ENCODE results near the gene KIF7.
"Not testable (repeated sequence)": the region's sequence is repeated elsewhere in the genome, so short reads cannot be mapped to it uniquely, and the experiment has no call there.

Gene KIF7

DNA sequence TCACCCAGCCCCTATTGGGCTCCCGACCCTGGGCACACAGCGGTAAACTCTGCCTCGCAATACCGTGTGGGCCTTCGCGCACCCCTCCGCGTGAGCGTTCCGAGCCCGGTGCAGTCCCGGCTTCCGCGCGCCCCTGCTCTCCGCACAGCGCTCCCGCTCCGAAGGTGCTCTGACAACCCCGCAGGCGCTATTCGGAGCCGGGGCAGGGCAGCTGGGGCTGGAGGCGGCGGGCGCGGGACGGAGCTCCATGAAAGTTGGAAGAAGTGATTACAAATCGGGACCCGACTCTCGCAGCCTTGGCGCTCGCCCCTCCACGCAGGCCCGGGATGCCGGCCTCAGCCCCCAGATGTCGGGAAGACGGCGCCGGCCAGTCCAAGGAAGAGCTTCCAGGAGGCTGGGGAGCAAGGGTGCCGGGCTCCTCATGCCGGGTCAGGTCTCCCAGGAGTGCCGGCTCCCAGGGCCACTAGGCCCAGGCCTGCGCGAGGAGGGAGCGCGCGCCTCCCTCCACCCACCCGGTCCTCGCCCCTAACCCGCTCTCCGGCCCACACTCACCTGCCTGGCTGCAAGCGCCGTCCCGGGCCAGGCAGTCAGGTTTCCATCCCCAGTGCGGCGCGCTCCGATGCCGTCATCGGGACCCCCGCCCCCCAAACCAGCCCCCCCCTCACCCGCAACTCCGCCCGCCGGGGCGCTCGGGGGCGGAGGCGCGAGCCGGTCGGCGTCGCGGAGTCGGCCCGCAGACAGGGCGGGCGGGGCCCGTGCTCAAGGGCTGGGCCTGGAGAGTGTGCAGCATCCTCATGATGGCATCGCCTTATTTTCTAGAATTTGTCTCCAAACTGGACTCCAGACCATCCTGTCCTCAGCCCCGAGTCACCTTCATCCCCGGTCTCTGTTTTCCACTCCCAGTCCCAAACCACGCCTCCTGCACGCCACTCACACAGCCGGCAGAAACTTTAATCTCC is at the start of gene KIF7:
KIF7 (minus strand) TSS at position 621 of the 959 bp plus-strand sequence. CDS start 2,537 bp downstream, outside the sequence.
- Histone ChIP-seq H3K27me3 (ENCODE audit: control insufficient read depth, insufficient read depth, low read length) (no peaks in the 10 kb centered on the region), H3K36me3 (ENCODE audit: control insufficient read depth, insufficient read depth, low read length) (peaks cover 7% of the 10 kb centered on the region; the same call in 1 of the 2 replicates), H3K9ac (ENCODE audit: low read depth, low read length) (peak within 1 kb of the TSS; percentile 57; the same call in 1 of the 2 replicates), H3K4me1 (ENCODE audit: control insufficient read depth, insufficient read depth, low read length) (peaks cover 4% of the 10 kb centered on the region; the same call in 1 of the 2 replicates), H3K27ac (ENCODE audit: low read depth, low read length) (no peak within 1 kb of the TSS), H3K4me3 (ENCODE audit: low read depth, low read length) (peak within 1 kb of the TSS; percentile 94), H3K9me3 (ENCODE audit: control insufficient read depth, insufficient read depth, low read length) (no peaks in the 10 kb centered on the region)

DNA sequence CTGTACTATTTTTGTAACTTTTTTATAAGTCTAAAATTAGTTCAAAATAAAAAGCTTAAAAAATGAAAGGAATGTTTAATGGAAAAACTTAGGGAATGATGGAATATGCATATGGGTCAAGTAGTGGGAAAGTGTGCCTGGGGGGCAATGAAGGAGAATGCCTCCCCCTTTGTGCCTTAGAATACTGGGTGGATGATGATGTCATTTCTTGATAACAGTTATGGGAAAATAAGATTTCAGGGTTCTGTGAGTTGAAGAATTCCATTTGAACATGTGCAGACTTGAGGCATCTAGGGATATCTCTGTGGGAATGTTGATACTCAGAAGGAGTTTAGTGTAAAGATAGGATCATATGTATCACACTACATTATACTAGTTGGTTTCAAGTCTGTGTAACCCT is 49.1 kb upstream of the KIF7 start:
- Histone ChIP-seq H3K36me3 (ENCODE audit: control insufficient read depth, insufficient read depth, low read length) (no peaks in the 10 kb centered on the region), H3K27me3 (ENCODE audit: control insufficient read depth, insufficient read depth, low read length) (no peaks in the 10 kb centered on the region; the same call in 1 of the 2 replicates), H3K9ac (ENCODE audit: low read depth, low read length) (no peak overlapping the region), H3K4me1 (ENCODE audit: control insufficient read depth, insufficient read depth, low read length) (no peaks in the 10 kb centered on the region), H3K27ac (ENCODE audit: low read depth, low read length) (no peak overlapping the region), H3K9me3 (ENCODE audit: control insufficient read depth, insufficient read depth, low read length) (no peaks in the 10 kb centered on the region), H3K4me3 (ENCODE audit: low read depth, low read length) (no peak overlapping the region)

- no peak overlapping the region for H3K9ac ChIP-seq (ENCODE audit: low read depth, low read length)
- H3K36me3 ChIP-seq (ENCODE audit: control insufficient read depth, insufficient read depth, low read length) = no peaks in the 10 kb centered on the region
- no peak overlapping the region for H3K4me3 ChIP-seq (ENCODE audit: low read depth, low read length)
- H3K27me3 ChIP-seq (ENCODE audit: control insufficient read depth, insufficient read depth, low read length) = peaks cover 3% of the 10 kb centered on the region; the same call in 1 of the 2 replicates
- no peaks in the 10 kb centered on the region for H3K4me1 ChIP-seq (ENCODE audit: control insufficient read depth, insufficient read depth, low read length)
- no peaks in the 10 kb centered on the region for H3K9me3 ChIP-seq (ENCODE audit: control insufficient read depth, insufficient read depth, low read length)
- H3K27ac ChIP-seq (ENCODE audit: low read depth, low read length) = no peak overlapping the region
Observed at GRCh38 chr15:89695198-89695597, 39.9 kb upstream of the KIF7 start.

GRCh38 chr15:89693696-89694095 is 38.4 kb upstream of the KIF7 start:
- H3K4me1 ChIP-seq (ENCODE audit: control insufficient read depth, insufficient read depth, low read length) = no peaks in the 10 kb centered on the region
- H3K4me3 ChIP-seq (ENCODE audit: low read depth, low read length) = no peak overlapping the region
- no peaks in the 10 kb centered on the region for H3K9me3 ChIP-seq (ENCODE audit: control insufficient read depth, insufficient read depth, low read length)
- no peak overlapping the region for H3K9ac ChIP-seq (ENCODE audit: low read depth, low read length)
- H3K36me3 ChIP-seq (ENCODE audit: control insufficient read depth, insufficient read depth, low read length) = no peaks in the 10 kb centered on the region
- peaks cover 3% of the 10 kb centered on the region; the same call in 1 of the 2 replicates for H3K27me3 ChIP-seq (ENCODE audit: control insufficient read depth, insufficient read depth, low read length)
- H3K27ac ChIP-seq (ENCODE audit: low read depth, low read length) = no peak overlapping the region

- H3K27me3 ChIP-seq (ENCODE audit: control insufficient read depth, insufficient read depth, low read length) = peaks cover 3% of the 10 kb centered on the region; the same call in 1 of the 2 replicates
- no peaks in the 10 kb centered on the region for H3K4me1 ChIP-seq (ENCODE audit: control insufficient read depth, insufficient read depth, low read length)
- H3K9me3 ChIP-seq (ENCODE audit: control insufficient read depth, insufficient read depth, low read length) = no peaks in the 10 kb centered on the region
- H3K4me3 ChIP-seq (ENCODE audit: low read depth, low read length) = no peak overlapping the region
- H3K27ac ChIP-seq (ENCODE audit: low read depth, low read length) = no peak overlapping the region
- no peaks in the 10 kb centered on the region for H3K36me3 ChIP-seq (ENCODE audit: control insufficient read depth, insufficient read depth, low read length)
- H3K9ac ChIP-seq (ENCODE audit: low read depth, low read length) = no peak overlapping the region
Observed at GRCh38 chr15:89693091-89693490, 37.8 kb upstream of the KIF7 start.

DNA sequence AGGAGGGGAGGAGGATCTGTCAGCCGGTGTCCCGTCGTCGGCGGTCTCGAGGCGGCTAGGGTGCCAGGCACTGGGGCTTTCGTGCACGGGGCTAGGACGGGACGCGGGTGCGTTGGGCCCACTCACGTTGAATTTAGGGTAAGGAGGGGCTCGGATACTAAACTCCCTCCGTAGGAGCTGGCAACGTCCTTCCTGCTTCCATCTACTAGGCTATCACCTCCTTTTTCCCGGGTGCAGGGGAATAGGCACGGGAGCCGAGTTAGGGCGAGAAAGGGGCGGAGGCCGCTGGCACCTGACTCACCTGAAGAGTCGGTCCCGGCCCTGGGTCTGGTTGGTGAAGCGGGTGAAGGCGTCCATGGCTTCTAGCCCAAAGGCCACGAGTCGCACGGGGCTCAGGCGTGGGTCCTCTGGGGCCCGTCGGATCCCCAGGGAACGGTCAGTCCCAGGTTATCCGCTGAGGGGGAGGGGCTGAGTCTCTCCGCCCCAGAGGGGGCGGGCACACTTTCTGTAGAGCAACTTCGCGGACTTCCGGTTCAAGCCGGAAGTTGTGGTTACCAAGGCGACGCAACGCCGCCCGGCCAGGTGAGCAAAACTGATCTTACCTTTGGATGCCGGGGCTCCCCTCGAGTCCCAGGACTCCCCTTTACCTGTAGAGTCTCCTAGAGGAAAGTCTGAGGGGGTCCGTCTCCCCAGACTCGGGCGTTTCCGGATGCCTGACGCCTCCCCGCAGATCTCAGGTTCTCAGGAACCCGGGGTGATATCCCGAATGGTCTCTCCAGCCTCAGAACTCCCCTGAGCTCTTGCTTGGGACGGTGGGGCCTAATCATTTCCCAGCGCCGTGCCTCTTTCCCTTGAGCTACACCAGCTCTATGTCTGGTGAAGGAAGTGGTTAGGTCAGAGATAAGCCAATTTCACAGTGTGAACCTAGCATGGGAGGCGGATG is 35.3 kb upstream of the KIF7 start, which contains the start of the genes PEX11A and WDR93:
PEX11A (minus strand) TSS at position 479 of the 943 bp plus-strand sequence; CDS start at position 357, 122 bp downstream.
WDR93 (plus strand) TSS at position 536 of the 943 bp plus-strand sequence. CDS start 10,936 bp downstream, outside the sequence.
- Histone ChIP-seq H3K4me1 (ENCODE audit: control insufficient read depth, insufficient read depth, low read length) (no peaks in the 10 kb centered on the region), H3K27me3 (ENCODE audit: control insufficient read depth, insufficient read depth, low read length) (peaks cover 3% of the 10 kb centered on the region; the same call in 1 of the 2 replicates), H3K27ac (ENCODE audit: low read depth, low read length) (no peak within 1 kb of the TSS), H3K36me3 (ENCODE audit: control insufficient read depth, insufficient read depth, low read length) (no peaks in the 10 kb centered on the region), H3K9me3 (ENCODE audit: control insufficient read depth, insufficient read depth, low read length) (no peaks in the 10 kb centered on the region), H3K9ac (ENCODE audit: low read depth, low read length) (0 out of 2 replicates have a peak within 1 kb of the TSS, but pooled peaks have one; percentile 19), H3K4me3 (ENCODE audit: low read depth, low read length) (peak within 1 kb of the TSS; percentile 90)

DNA sequence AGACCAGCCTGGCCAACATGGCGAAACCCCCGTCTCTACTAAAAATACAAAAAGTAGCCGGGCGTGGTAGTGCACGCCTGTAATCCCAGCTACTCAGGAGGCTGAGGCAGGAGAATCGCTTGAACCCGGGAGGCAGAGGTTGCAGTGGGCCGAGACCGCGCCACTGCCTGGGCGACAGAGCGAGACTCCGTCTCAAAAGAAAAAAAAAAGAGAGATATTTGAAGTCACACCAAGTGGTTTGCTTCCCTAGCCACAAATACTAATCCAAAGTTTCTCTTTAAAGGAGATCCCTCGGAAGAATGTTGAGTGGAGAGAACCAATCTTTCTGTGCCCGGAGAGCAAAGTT is 34.6 kb upstream of the KIF7 start:
- H3K4me1 ChIP-seq (ENCODE audit: control insufficient read depth, insufficient read depth, low read length); H3K9me3 ChIP-seq (ENCODE audit: control insufficient read depth, insufficient read depth, low read length); H3K36me3 ChIP-seq (ENCODE audit: control insufficient read depth, insufficient read depth, low read length); H3K27ac ChIP-seq (ENCODE audit: low read depth, low read length); H3K27me3 ChIP-seq (ENCODE audit: control insufficient read depth, insufficient read depth, low read length); H3K9ac ChIP-seq (ENCODE audit: low read depth, low read length): not testable (repeated sequence)
- H3K4me3 ChIP-seq (ENCODE audit: low read depth, low read length) = peak overlapping the region; percentile 90

DNA sequence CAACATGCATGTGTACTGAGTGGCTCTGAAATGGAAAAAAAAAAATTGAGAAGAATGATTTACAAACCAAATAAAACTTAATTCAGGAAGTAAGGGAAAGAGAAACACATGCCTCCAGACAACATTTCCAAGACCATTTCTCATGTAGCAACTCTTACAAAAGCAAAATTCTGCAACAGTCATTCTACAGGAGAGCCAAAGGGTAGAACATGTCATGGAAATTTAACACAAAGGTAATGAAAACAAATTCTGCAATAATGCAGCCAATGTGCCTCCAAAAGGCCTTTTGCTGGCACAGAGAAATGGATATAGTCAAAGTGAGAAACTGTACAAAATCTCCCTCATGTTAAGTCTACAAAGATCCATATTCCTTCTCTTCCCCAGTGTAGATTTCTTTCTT is 31.3 kb upstream of the KIF7 start:
- Histone ChIP-seq H3K4me3 (ENCODE audit: low read depth, low read length) (no peak overlapping the region), H3K9ac (ENCODE audit: low read depth, low read length) (no peak overlapping the region), H3K36me3 (ENCODE audit: control insufficient read depth, insufficient read depth, low read length) (no peaks in the 10 kb centered on the region), H3K27ac (ENCODE audit: low read depth, low read length) (no peak overlapping the region), H3K9me3 (ENCODE audit: control insufficient read depth, insufficient read depth, low read length) (no peaks in the 10 kb centered on the region), H3K27me3 (ENCODE audit: control insufficient read depth, insufficient read depth, low read length) (no peaks in the 10 kb centered on the region), H3K4me1 (ENCODE audit: control insufficient read depth, insufficient read depth, low read length) (no peaks in the 10 kb centered on the region)

GRCh38 chr15:89685995-89686394 is 30.7 kb upstream of the KIF7 start:
- Histone ChIP-seq H3K9ac (ENCODE audit: low read depth, low read length) (no peak overlapping the region), H3K4me1 (ENCODE audit: control insufficient read depth, insufficient read depth, low read length) (no peaks in the 10 kb centered on the region), H3K27ac (ENCODE audit: low read depth, low read length) (no peak overlapping the region), H3K9me3 (ENCODE audit: control insufficient read depth, insufficient read depth, low read length) (no peaks in the 10 kb centered on the region), H3K27me3 (ENCODE audit: control insufficient read depth, insufficient read depth, low read length) (no peaks in the 10 kb centered on the region), H3K36me3 (ENCODE audit: control insufficient read depth, insufficient read depth, low read length) (no peaks in the 10 kb centered on the region), H3K4me3 (ENCODE audit: low read depth, low read length) (no peak overlapping the region)

DNA sequence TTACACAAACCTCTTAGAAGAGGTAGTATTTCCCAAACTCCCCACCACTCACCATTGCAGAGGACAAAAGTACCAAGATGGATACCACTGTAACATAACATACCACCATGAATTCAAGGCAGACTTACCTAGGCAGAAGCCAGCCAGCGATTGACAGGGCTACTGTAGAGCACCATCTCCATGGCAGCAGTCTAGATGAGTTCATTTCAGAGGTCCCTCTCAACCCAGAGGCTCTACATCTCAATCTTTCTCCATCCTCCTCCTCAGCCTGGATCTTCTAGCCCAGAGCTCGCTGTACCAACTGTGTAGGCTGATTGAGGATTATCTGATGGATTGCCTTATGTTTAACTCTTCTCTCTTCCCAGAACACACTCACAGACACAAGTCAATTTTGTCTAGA is 25.9 kb upstream of the KIF7 start:
- Histone ChIP-seq H3K9me3 (ENCODE audit: control insufficient read depth, insufficient read depth, low read length) (no peaks in the 10 kb centered on the region), H3K27me3 (ENCODE audit: control insufficient read depth, insufficient read depth, low read length) (no peaks in the 10 kb centered on the region), H3K4me1 (ENCODE audit: control insufficient read depth, insufficient read depth, low read length) (no peaks in the 10 kb centered on the region), H3K9ac (ENCODE audit: low read depth, low read length) (no peak overlapping the region), H3K36me3 (ENCODE audit: control insufficient read depth, insufficient read depth, low read length) (no peaks in the 10 kb centered on the region), H3K27ac (ENCODE audit: low read depth, low read length) (no peak overlapping the region), H3K4me3 (ENCODE audit: low read depth, low read length) (no peak overlapping the region)
